Lower lobe of right lung (tissue), 2 donors: ENCODE results near the gene DCUN1D2. TPM values are rescaled to one million over a fixed set of nuclear protein-coding genes. Genes with fewer than 3 reads are reported as not detected.

ENCODE experiments used
- ATAC-seq, 2 donors: fragments of 200-7000 bp; cut with Tn5 transposase; one replicate each; pipeline ENCODE4 v1.9.1; 2020 to 2022; ENCODE audit warnings: mild to moderate bottlenecking in 2 of 2, moderate library complexity in 2 of 2
- DNase-seq: peaks from one replicate; pipeline ENCODE4 v3.0.0-alpha.2; 2020
- H3K27ac ChIP-seq: fragments of 200-600 bp; one replicate; pipeline ENCODE4 v1.8.0; 2022
- H3K27me3 ChIP-seq: fragments of 200-600 bp; one replicate; pipeline ENCODE4 v1.8.0; 2022; ENCODE audit warnings: low read depth
- H3K36me3 ChIP-seq: fragments of 200-600 bp; one replicate; pipeline ENCODE4 v1.8.0; 2022; ENCODE audit warnings: mild to moderate bottlenecking
- H3K4me1 ChIP-seq: fragments of 200-600 bp; one replicate; pipeline ENCODE4 v1.8.0; 2022
- H3K4me3 ChIP-seq: fragments of 200-600 bp; one replicate; pipeline ENCODE4 v1.8.0; 2022; ENCODE audit warnings: mild to moderate bottlenecking
- H3K9me3 ChIP-seq: fragments of 200-600 bp; one replicate; pipeline ENCODE4 v1.8.0; 2022
- CTCF ChIP-seq: fragments of 200-600 bp; IDR thresholded peaks from one replicate; pipeline ENCODE4 v1.8.0; 2022; ENCODE audit warnings: antibody characterized with exemption, mild to moderate bottlenecking
- intact Hi-C: fragments of 100-400 bp; cut with DNase I; formaldehyde crosslinking; loops from one replicate; pipeline ENCODE4 v1.11.0; 2022
- total RNA-seq: library from RNA; stranded (reverse); fragmentation: NEBNext Ultra II Directional; extraction: Animal tissue kit (Norgen Biotek cat#: 25700); gene quantifications from one replicate; pipeline ENCODE4 v1.2.1, GENCODE V29; 2021
- donor health status: DM: no; HTN: yes; CAD: no; lungs with severe emphysema.

DCUN1D2 gene
- total RNA-seq, 1 donor from 2014 or later = 16.8 TPM

- H3K36me3 ChIP-seq = no peaks in the 10 kb centered on the region
- no peak for TF ChIP-seq CTCF
- DNase-seq = no peak
- no peaks in the 10 kb centered on the region for H3K27me3 ChIP-seq
- intact Hi-C loops = no loop called here
- ATAC-seq = no peak
- no peaks in the 10 kb centered on the region for H3K4me1 ChIP-seq
- no peak overlapping the region for H3K4me3 ChIP-seq
- H3K9me3 ChIP-seq = no peaks in the 10 kb centered on the region
- H3K27ac ChIP-seq = no peak overlapping the region
Observed at GRCh38 chr13:113428469-113428865, 62.0 kb downstream of the DCUN1D2 start.

- H3K4me3 ChIP-seq = no peak overlapping the region
- intact Hi-C loops = no loop called here
- no peak for TF ChIP-seq CTCF
- DNase-seq (no peak), ATAC-seq (peak in 1 of 2 donors; percentile 20)
- H3K27me3 ChIP-seq = no peaks in the 10 kb centered on the region
- no peaks in the 10 kb centered on the region for H3K4me1 ChIP-seq
- H3K36me3 ChIP-seq = no peaks in the 10 kb centered on the region
- H3K27ac ChIP-seq = no peak overlapping the region
- no peaks in the 10 kb centered on the region for H3K9me3 ChIP-seq
Observed at GRCh38 chr13:113427562-113428468, 62.7 kb downstream of the DCUN1D2 start.

GRCh38 chr13:113426591-113426986 is 63.9 kb downstream of the DCUN1D2 start:
- no peaks in the 10 kb centered on the region for H3K27me3 ChIP-seq
- H3K4me3 ChIP-seq = no peak overlapping the region
- no peaks in the 10 kb centered on the region for H3K9me3 ChIP-seq
- intact Hi-C loops = no loop called here
- TF ChIP-seq CTCF = no peak
- DNase-seq = no peak
- no peaks in the 10 kb centered on the region for H3K4me1 ChIP-seq
- H3K27ac ChIP-seq = no peak overlapping the region
- H3K36me3 ChIP-seq = no peaks in the 10 kb centered on the region
- ATAC-seq = no peak

GRCh38 chr13:113425941-113426590 is 64.4 kb downstream of the DCUN1D2 start:
- H3K27me3 ChIP-seq = no peaks in the 10 kb centered on the region
- ATAC-seq (no peak), DNase-seq (no peak)
- H3K4me3 ChIP-seq = no peak overlapping the region
- no peaks in the 10 kb centered on the region for H3K4me1 ChIP-seq
- H3K27ac ChIP-seq = no peak overlapping the region
- TF ChIP-seq CTCF = no peak
- H3K36me3 ChIP-seq = no peaks in the 10 kb centered on the region
- intact Hi-C loops = no loop called here
- H3K9me3 ChIP-seq = no peaks in the 10 kb centered on the region

- H3K4me3 ChIP-seq = no peak overlapping the region
- DNase-seq = no peak
- H3K4me1 ChIP-seq = no peaks in the 10 kb centered on the region
- no peak overlapping the region for H3K27ac ChIP-seq
- ATAC-seq = no peak
- TF ChIP-seq CTCF = no peak
- intact Hi-C loops = no loop called here
- no peaks in the 10 kb centered on the region for H3K36me3 ChIP-seq
- no peaks in the 10 kb centered on the region for H3K9me3 ChIP-seq
- no peaks in the 10 kb centered on the region for H3K27me3 ChIP-seq
Observed at GRCh38 chr13:113423520-113424163, 66.9 kb downstream of the DCUN1D2 start.
